SK-N-MC (cell line): Measurements from ENCODE around the gene NOCT.
"Not testable (repeated sequence)": the region's sequence is repeated elsewhere in the genome, so short reads cannot be mapped to it uniquely, and the experiment has no call there.

Experiments
- DNase-seq: peaks from one replicate; pipeline ENCODE4 v3.0.0-alpha.2; 2011; ENCODE audit warnings: low read depth, low spot score
- H3K27ac ChIP-seq: fragments of 200-600 bp; sonication (generic); 2 replicates; pipeline ENCODE4 v1.5.1; 2016; ENCODE audit warnings: mixed run types
- H3K36me3 ChIP-seq: fragments of 200-600 bp; sonication (generic); 2 replicates; pipeline ENCODE4 v1.6.1; 2017; ENCODE audit warnings: antibody characterized with exemption, low read length, mixed read lengths; ENCODE audit not compliant: insufficient read depth
- H3K4me3 ChIP-seq: fragments of 200-600 bp; sonication (generic); 2 replicates; pipeline ENCODE4 v1.5.1; 2016
- H3K9ac ChIP-seq: fragments of 200-600 bp; sonication (generic); 2 replicates; pipeline ENCODE4 v1.8.0; 2017; ENCODE audit warnings: mixed run types, mixed read lengths; ENCODE audit not compliant: insufficient read length
- H3K9me3 ChIP-seq: fragments of 200-600 bp; sonication (generic); 2 replicates; pipeline ENCODE4 v1.6.1; 2017; ENCODE audit warnings: low read depth, mild to moderate bottlenecking, antibody characterized with exemption, low read length, moderate library complexity, mixed read lengths
- EZH2 ChIP-seq: fragments of 200-600 bp; sonication (generic); IDR thresholded peaks from one replicate; pipeline ENCODE4 v1.6.1; 2017; ENCODE audit warnings: antibody characterized with exemption
- FOXP2 ChIP-seq: optimal IDR thresholded peaks from 2 replicates; pipeline ENCODE3; 2011; ENCODE audit warnings: mild to moderate bottlenecking, moderate library complexity; ENCODE audit not compliant: insufficient read depth; ENCODE audit errors: extremely low read length, control extremely low read depth
- POLR2AphosphoS5 ChIP-seq: IDR thresholded peaks from 2 replicates; pipeline ENCODE4 v1.6.1; 2012; ENCODE audit warnings: mild to moderate bottlenecking, low read depth, low read length, borderline replicate concordance

NOCT gene

GRCh38 chr4:139005774-139006173 lies 9.8 kb upstream of the NOCT start:
- no peak for DNase-seq

GRCh38 chr4:139007640-139008039 lies 7.9 kb upstream of the NOCT start:
- Histone ChIP-seq H3K9me3 (no peaks in the 10 kb centered on the region), H3K4me3 (no peak overlapping the region), H3K27ac (no peak overlapping the region), H3K36me3 (no peaks in the 10 kb centered on the region), H3K9ac (no peak overlapping the region)
- no peak for DNase-seq
- TF ChIP-seq POLR2AphosphoS5 = no peak
- TF ChIP-seq FOXP2 = no peak
- TF ChIP-seq EZH2 = no peak

More at GRCh38 chr4:139005774-139006173, 9.8 kb upstream of the NOCT start:
- no peak overlapping the region for H3K9ac ChIP-seq
- no peaks in the 10 kb centered on the region for H3K9me3 ChIP-seq
- no peak overlapping the region for H3K4me3 ChIP-seq
- no peak overlapping the region for H3K27ac ChIP-seq
- H3K36me3 ChIP-seq = no peaks in the 10 kb centered on the region
- TF ChIP-seq FOXP2 (no peak), POLR2AphosphoS5 (no peak), EZH2 (no peak)

DNA sequence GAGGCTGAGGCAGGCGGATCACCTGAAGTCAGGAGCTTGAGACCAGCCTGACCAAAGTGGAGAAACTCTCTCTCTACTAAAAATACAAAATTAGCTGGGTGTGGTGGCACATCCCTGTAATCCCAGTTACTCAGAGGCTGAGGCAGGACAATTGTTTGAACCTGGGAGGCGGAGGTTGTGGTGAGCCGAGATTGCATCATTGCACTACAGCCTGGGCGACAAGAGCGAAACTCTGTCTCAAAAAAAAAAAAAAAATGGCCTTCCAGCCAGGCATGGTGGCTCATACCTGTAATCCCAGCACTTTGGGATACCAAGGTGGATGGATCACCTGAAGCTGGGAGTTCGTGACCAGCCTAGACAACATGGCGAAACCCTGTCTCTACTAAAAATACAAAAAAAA lies 7.3 kb upstream of the NOCT start:
- not testable (repeated sequence) for H3K27ac ChIP-seq, H3K4me3 ChIP-seq, H3K9me3 ChIP-seq, H3K36me3 ChIP-seq, DNase-seq, H3K9ac ChIP-seq

DNA sequence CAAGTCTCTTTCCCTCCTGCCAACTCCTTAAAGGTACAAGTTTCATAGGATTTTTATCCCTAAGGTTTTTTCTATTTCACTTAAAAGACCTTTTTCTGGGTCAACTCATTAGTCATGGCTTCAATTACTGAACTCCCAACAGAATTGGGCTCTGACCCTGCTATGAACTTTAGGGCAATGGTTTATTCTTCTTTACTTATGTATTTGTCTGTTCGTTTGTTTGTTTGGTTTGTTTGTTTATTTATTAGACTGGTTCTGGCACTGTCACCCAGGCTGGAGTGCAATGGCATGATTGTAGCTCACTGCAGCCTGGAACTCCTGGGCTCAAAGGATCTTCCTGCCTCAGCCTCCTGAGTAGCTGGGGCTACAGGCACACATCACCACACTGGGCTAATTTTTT lies 5.9 kb upstream of the NOCT start:
- Histone ChIP-seq H3K27ac (no peak overlapping the region), H3K9ac (no peak overlapping the region), H3K4me3 (no peak overlapping the region), H3K36me3 (no peaks in the 10 kb centered on the region), H3K9me3 (no peaks in the 10 kb centered on the region)
- TF ChIP-seq EZH2 (no peak), POLR2AphosphoS5 (no peak), FOXP2 (no peak)
- DNase-seq = no peak

DNA sequence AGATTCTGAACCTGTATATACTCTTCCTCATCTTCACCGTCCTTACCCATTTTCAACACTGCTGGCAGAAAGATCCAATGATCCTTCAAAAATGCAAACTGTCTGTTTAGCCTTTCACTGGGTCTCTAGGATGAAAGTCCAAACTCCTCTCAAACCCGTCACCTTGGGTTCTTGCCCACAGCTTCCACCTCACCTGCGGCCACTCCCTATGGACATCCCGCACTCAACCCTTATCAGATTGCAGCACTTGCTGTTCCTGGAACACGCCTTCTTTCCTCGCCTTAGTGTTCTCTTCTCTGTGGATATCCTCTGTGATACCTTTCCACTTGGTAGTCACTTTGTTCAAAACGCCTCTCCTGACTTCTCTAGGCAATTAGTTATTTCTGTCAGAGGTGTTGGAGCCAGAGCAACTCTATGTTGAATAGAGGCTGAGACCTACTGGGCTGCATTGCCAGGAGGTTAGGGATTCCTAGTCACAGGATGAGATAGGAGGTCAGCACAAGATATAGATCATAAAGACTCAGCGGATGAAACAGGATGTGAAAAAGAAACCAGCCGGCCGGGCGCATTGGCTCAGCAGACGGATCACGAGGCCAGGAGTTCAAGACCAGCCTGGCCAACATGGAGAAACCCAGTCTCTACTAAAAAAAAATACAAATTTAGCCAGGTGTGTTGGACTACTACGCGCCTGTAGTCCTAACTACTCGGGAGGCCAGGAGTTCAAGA lies 4.2 kb upstream of the NOCT start:
- Histone ChIP-seq H3K4me3 (no peak overlapping the region), H3K27ac (no peak overlapping the region), H3K36me3 (no peaks in the 10 kb centered on the region), H3K9me3 (no peaks in the 10 kb centered on the region), H3K9ac (no peak overlapping the region)
- TF ChIP-seq POLR2AphosphoS5 (no peak), FOXP2 (no peak), EZH2 (no peak)
- no peak for DNase-seq

DNA sequence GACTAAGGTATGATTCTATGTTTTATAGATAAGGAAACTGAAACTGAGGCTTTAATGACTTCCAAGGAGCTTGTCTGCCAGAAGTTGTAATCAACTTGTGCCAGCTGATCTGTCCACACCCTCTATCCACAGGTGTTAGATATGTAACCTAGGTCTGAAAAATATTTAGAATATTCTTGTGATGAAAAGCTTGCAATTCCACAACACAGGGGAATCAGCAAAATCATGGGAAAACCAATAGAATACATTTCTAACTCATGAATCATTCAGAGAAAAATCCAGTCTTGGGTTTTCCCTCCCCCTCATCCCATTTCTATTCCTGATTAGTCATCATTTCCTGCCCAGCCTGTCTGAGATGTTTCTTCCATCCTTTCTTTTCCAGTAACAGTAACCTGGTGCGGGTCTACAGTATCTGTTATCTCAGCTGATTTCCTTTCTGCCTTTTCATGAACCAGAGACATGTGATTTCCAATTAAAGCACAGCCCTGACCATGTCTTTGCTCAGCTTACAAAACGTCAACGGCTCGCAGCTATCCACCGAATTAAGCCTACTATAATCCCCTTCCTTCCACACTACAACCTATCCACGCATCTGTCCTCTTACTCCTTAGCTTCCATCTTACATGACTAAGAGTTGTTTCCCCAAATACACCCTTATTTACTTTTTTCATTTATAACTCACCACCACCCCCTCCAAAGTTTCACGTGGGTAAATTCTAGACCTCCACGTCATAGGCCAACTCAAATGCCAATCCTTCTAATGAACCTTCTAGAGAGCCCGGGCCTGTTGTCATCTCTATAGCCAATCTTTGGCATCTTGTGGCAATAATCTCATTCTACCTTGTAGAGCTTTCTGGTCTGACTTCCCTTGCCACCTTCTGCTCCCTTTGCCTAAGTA lies 961 bp upstream of the NOCT start:
- no peaks in the 10 kb centered on the region for H3K36me3 ChIP-seq
- TF ChIP-seq POLR2AphosphoS5 = peak; percentile 51; the same call in 1 of the 2 replicates
- no peak for TF ChIP-seq EZH2
- TF ChIP-seq FOXP2 = no peak
- peak; percentile 70 for DNase-seq
- H3K4me3 ChIP-seq = peak overlapping the region; percentile 86
- H3K9ac ChIP-seq = peak overlapping the region; percentile 95
- H3K9me3 ChIP-seq = no peaks in the 10 kb centered on the region
- peak overlapping the region; percentile 97 for H3K27ac ChIP-seq

GRCh38 chr4:139015948-139016471 lies 429 bp downstream of the NOCT start:
- H3K36me3 ChIP-seq = 0 out of 2 replicates have a peak, but pooled peaks cover 3% of the 10 kb centered on the region
- peak overlapping the region; percentile 86 for H3K4me3 ChIP-seq
- peak overlapping the region; percentile 7; the same call in 1 of the 2 replicates for H3K27ac ChIP-seq
- peak overlapping the region; percentile 95 for H3K9ac ChIP-seq
- no peaks in the 10 kb centered on the region for H3K9me3 ChIP-seq
- no peak for TF ChIP-seq EZH2
- TF ChIP-seq FOXP2 = no peak
- TF ChIP-seq POLR2AphosphoS5 = no peak
- no peak for DNase-seq

GRCh38 chr4:139017861-139018260 lies 2.3 kb downstream of the NOCT start:
- H3K4me3 ChIP-seq = peak overlapping the region; percentile 54
- peaks cover 3% of the 10 kb centered on the region; the same call in 1 of the 2 replicates for H3K36me3 ChIP-seq
- no peak for TF ChIP-seq FOXP2
- TF ChIP-seq EZH2 = no peak
- no peak for TF ChIP-seq POLR2AphosphoS5
- no peak overlapping the region for H3K9ac ChIP-seq
- no peaks in the 10 kb centered on the region for H3K9me3 ChIP-seq
- no peak for DNase-seq
- no peak overlapping the region for H3K27ac ChIP-seq
